BLaER1 treated with 17β-estradiol and CSF1 and Interleukin-3, amounts not matched to agents 10 nM and 100 nM (cell line): ENCODE data around the gene MARCHF2.

ENCODE experiments used
- H3K27ac ChIP-seq, 11 experiments: shearing (Covaris generic); formaldehyde crosslinking; 2 replicates each; pipeline ENCODE4 v1.8.1; 2022
- H3K27me3 ChIP-seq, 11 experiments: shearing (Covaris generic); formaldehyde crosslinking; 2 replicates each; pipeline ENCODE4 v1.8.1; 2022
- H3K36me3 ChIP-seq, 11 experiments: shearing (Covaris generic); formaldehyde crosslinking; 2 replicates each; pipeline ENCODE4 v1.8.1; 2022
- H3K4me1 ChIP-seq, 10 experiments: shearing (Covaris generic); formaldehyde crosslinking; 2 replicates each; pipeline ENCODE4 v1.8.1; 2022
- H3K4me2 ChIP-seq, 11 experiments: shearing (Covaris generic); formaldehyde crosslinking; 2 replicates each; pipeline ENCODE4 v1.8.1; 2022
- H3K4me3 ChIP-seq, 10 experiments: shearing (Covaris generic); formaldehyde crosslinking; 2 replicates each; pipeline ENCODE4 v1.8.1; 2022
- H3K9ac ChIP-seq, 11 experiments: shearing (Covaris generic); formaldehyde crosslinking; 2 replicates each; pipeline ENCODE4 v1.8.1; 2022
- H3K9me3 ChIP-seq, 11 experiments: shearing (Covaris generic); formaldehyde crosslinking; replicated peaks in 1 of 11; 2 replicates each; pipeline ENCODE4 v1.8.1; 2022
- H4K20me1 ChIP-seq, 11 experiments: shearing (Covaris generic); formaldehyde crosslinking; 2 replicates each; pipeline ENCODE4 v1.8.1; 2022
- Cebpa-rat ChIP-seq, 11 experiments: shearing (Covaris generic); IDR thresholded peaks; 2 replicates each; pipeline ENCODE4 v1.8.1; 2022

MARCHF2 gene

DNA sequence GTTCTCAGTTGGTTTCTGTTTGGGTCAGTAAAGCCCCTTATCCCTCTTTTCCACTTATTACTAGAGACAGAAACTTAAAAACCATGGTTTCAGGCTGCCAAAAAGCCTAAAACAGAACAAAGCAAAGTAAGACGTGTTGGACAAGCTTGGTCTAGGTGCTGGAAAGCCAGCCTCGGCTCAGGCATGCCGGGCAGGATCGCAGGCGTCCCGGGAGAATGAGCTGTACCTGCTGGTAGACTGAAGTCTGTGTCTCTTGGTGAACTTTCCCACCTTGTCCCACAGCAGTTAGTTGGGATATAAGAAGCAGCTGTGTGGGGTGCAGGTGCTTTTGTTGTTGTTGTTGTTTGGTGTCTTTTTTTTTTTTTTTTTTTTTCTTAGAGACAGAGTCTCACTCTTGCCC, 68.5 kb downstream of the MARCHF2 start:
- peaks cover 94 to 100% (median 99%) of the 10 kb centered on the region in 11 experiments for H3K36me3 ChIP-seq
- no peak overlapping the region for H3K4me2 ChIP-seq
- H3K9ac ChIP-seq = 0 out of 22 replicates have a peak overlapping the region, but pooled peaks of 1 of the 11 experiments have one; percentile 14
- H4K20me1 ChIP-seq = peaks cover 64 to 100% (median 75%) of the 10 kb centered on the region in 11 experiments
- peak overlapping the region in 1 of 11 experiments; percentile 13; a peak in 1 of 22 replicates for H3K27ac ChIP-seq
- H3K9me3 ChIP-seq = peaks cover 0 to 7% (median 0%) of the 10 kb centered on the region in 11 experiments; a peak in 1 of 22 replicates
- no peak overlapping the region for H3K4me3 ChIP-seq
- no peaks in the 10 kb centered on the region for H3K27me3 ChIP-seq
- peaks cover 18 to 61% (median 34%) of the 10 kb centered on the region in 10 experiments for H3K4me1 ChIP-seq
- TF ChIP-seq Cebpa-rat (IDR thresholded peaks at IDR 0.05) = no peak

DNA sequence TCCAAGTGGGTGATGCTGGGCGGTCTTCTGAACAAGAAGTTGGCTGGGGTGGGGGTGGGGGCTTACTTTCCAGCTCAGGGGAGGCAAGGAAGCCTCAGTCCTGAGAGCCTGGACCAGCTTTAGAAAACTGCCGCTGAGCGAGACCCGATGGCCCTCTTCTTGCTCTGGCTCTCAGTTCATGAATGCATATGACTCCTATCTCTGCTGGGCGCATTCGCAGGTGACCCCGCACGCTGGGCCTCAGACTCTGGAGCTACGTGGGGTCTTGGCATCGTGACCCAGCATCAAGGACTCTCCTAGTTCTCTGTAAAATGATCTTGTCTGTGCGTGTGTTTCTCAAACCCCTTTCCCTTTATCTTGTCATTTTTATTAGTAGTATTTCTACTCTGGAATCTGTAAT, 69.6 kb downstream of the MARCHF2 start:
- Histone ChIP-seq H3K27me3 (no peaks in the 10 kb centered on the region), H3K4me2 (no peak overlapping the region; a peak in 1 of 22 replicates), H3K9me3 (peaks cover 0 to 7% (median 0%) of the 10 kb centered on the region in 11 experiments; a peak in 1 of 22 replicates), H3K36me3 (peaks cover 86 to 95% (median 94%) of the 10 kb centered on the region in 11 experiments), H3K9ac (peak overlapping the region in 1 of 11 experiments; percentile 24; a peak in 1 of 22 replicates), H3K4me3 (no peak overlapping the region), H3K4me1 (peaks cover 28 to 72% (median 44%) of the 10 kb centered on the region in 10 experiments), H4K20me1 (peaks cover 54 to 97% (median 64%) of the 10 kb centered on the region in 11 experiments), H3K27ac (peak overlapping the region in 5 of 11 experiments; percentile 36 to 98 (median 96); a peak in 6 of 22 replicates)
- no peak for TF ChIP-seq Cebpa-rat (IDR thresholded peaks at IDR 0.05)

DNA sequence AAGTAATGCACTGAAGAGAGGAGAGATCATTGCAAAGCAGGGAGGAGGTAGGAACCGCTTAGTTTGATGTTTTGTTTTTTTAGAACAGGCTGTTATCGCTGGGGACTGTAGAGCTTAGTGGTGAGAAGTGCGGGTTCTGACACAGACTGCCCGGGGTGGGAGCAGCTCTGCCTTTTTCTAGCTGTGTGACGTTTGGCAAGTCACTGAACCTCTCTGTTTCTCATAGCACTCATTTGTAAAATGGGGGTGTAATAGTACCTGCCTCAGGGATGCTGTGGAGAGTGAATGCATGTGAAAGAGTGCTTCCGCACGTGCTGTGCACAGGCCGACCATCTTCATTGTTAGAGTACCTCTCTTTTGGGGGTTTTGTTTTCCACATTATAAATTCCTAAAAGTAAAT, 70.1 kb downstream of the MARCHF2 start:
- peak overlapping the region in 1 of 11 experiments; percentile 24; a peak in 1 of 22 replicates for H3K9ac ChIP-seq
- peaks cover 0 to 7% (median 0%) of the 10 kb centered on the region in 11 experiments; a peak in 1 of 22 replicates for H3K9me3 ChIP-seq
- no peak overlapping the region for H3K4me3 ChIP-seq
- H3K27me3 ChIP-seq = no peaks in the 10 kb centered on the region
- peaks cover 50 to 92% (median 59%) of the 10 kb centered on the region in 11 experiments for H4K20me1 ChIP-seq
- peak overlapping the region in 2 of 11 experiments; percentile 89 to 90; a peak in 3 of 22 replicates for H3K4me2 ChIP-seq
- TF ChIP-seq Cebpa-rat (IDR thresholded peaks at IDR 0.05) = no peak
- peak overlapping the region in 6 of 11 experiments; percentile 11 to 98 (median 96); a peak in 8 of 22 replicates for H3K27ac ChIP-seq
- H3K36me3 ChIP-seq = peaks cover 85 to 95% (median 94%) of the 10 kb centered on the region in 11 experiments
- peaks cover 32 to 77% (median 49%) of the 10 kb centered on the region in 10 experiments for H3K4me1 ChIP-seq

GRCh38 chr19:8484331-8484894, 71.3 kb downstream of the MARCHF2 start:
- TF ChIP-seq Cebpa-rat (IDR thresholded peaks at IDR 0.05) = no peak
- Histone ChIP-seq H3K27ac (peak overlapping the region; percentile 39 to 98 (median 96); a peak in 21 of 22 replicates), H3K9me3 (peaks cover 0 to 7% (median 0%) of the 10 kb centered on the region in 11 experiments; a peak in 1 of 22 replicates), H3K9ac (peak overlapping the region; percentile 15 to 85 (median 79); a peak in 16 of 22 replicates), H4K20me1 (peaks cover 37 to 80% (median 47%) of the 10 kb centered on the region in 11 experiments), H3K27me3 (no peaks in the 10 kb centered on the region), H3K36me3 (peaks cover 85 to 95% (median 94%) of the 10 kb centered on the region in 11 experiments), H3K4me1 (peaks cover 38 to 89% (median 61%) of the 10 kb centered on the region in 10 experiments), H3K4me2 (peak overlapping the region in 9 of 11 experiments; percentile 1 to 93 (median 83); a peak in 15 of 22 replicates), H3K4me3 (no peak overlapping the region; a peak in 1 of 20 replicates)

DNA sequence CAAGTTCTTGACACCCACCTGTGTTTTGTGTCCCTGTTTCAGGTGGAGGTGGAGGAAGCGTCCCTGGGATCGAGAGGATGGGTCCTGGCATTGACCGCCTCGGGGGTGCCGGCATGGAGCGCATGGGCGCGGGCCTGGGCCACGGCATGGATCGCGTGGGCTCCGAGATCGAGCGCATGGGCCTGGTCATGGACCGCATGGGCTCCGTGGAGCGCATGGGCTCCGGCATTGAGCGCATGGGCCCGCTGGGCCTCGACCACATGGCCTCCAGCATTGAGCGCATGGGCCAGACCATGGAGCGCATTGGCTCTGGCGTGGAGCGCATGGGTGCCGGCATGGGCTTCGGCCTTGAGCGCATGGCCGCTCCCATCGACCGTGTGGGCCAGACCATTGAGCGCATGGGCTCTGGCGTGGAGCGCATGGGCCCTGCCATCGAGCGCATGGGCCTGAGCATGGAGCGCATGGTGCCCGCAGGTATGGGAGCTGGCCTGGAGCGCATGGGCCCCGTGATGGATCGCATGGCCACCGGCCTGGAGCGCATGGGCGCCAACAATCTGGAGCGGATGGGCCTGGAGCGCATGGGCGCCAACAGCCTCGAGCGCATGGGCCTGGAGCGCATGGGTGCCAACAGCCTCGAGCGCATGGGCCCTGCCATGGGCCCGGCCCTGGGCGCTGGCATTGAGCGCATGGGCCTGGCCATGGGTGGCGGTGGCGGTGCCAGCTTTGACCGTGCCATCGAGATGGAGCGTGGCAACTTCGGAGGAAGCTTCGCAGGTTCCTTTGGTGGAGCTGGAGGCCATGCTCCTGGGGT, 72.7 kb downstream of the MARCHF2 start:
- Histone ChIP-seq H3K36me3 (peaks cover 83 to 95% (median 95%) of the 10 kb centered on the region in 11 experiments), H3K27ac (peak overlapping the region; percentile 75 to 98 (median 96))

DNA sequence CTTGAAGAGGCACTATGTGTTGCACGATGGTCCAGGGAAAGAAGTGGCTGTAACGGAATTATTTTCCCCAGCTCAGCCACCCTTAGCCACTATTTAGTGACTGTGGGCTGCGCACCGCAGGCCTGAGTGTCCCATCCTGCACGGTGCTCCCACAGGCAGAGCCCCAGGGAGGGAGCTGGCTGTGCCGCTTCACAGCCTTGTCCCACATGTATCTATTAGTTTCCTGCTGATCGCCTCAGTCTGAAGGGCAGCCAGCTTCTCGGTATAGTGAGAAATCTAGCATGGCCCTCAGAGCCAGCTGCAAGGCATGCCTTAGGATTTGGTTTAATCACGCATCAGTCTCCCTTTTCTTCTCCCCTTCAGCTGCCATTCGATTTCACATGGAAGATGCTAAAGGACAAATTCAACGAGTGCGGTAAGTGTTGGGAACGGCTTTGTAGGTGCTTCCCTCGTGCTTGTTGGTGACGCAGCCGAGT, 73.6 kb downstream of the MARCHF2 start:
- H3K27ac ChIP-seq = peak overlapping the region; percentile 75 to 98 (median 96)
- peak overlapping the region; percentile 64 to 93 (median 83) for H3K4me2 ChIP-seq
- peaks cover 0 to 7% (median 0%) of the 10 kb centered on the region in 11 experiments; a peak in 1 of 22 replicates for H3K9me3 ChIP-seq
- H3K27me3 ChIP-seq = no peaks in the 10 kb centered on the region
- peaks cover 76 to 95% (median 93%) of the 10 kb centered on the region in 11 experiments for H3K36me3 ChIP-seq
- peak overlapping the region in 5 of 10 experiments; percentile 5 to 53 (median 20); a peak in 4 of 20 replicates for H3K4me3 ChIP-seq
- H3K4me1 ChIP-seq = peaks cover 38 to 100% (median 81%) of the 10 kb centered on the region in 10 experiments
- H4K20me1 ChIP-seq = peaks cover 16 to 57% (median 25%) of the 10 kb centered on the region in 11 experiments
- peak overlapping the region; percentile 48 to 85 (median 81); a peak in 21 of 22 replicates for H3K9ac ChIP-seq
- no peak for TF ChIP-seq Cebpa-rat (IDR thresholded peaks at IDR 0.05)

More for the DNA sequence above, 72.7 kb downstream of the MARCHF2 start:
- H3K27me3 ChIP-seq = no peaks in the 10 kb centered on the region
- H3K4me2 ChIP-seq = peak overlapping the region; percentile 64 to 93 (median 83)
- H3K4me1 ChIP-seq = peaks cover 38 to 97% (median 75%) of the 10 kb centered on the region in 10 experiments
- peak overlapping the region in 3 of 10 experiments; percentile 5 to 53 (median 21); a peak in 3 of 20 replicates for H3K4me3 ChIP-seq
- H4K20me1 ChIP-seq = peaks cover 25 to 66% (median 34%) of the 10 kb centered on the region in 11 experiments
- peaks cover 0 to 7% (median 0%) of the 10 kb centered on the region in 11 experiments; a peak in 1 of 22 replicates for H3K9me3 ChIP-seq
- peak overlapping the region; percentile 48 to 85 (median 81); a peak in 21 of 22 replicates for H3K9ac ChIP-seq
- no peak for TF ChIP-seq Cebpa-rat (IDR thresholded peaks at IDR 0.05)

DNA sequence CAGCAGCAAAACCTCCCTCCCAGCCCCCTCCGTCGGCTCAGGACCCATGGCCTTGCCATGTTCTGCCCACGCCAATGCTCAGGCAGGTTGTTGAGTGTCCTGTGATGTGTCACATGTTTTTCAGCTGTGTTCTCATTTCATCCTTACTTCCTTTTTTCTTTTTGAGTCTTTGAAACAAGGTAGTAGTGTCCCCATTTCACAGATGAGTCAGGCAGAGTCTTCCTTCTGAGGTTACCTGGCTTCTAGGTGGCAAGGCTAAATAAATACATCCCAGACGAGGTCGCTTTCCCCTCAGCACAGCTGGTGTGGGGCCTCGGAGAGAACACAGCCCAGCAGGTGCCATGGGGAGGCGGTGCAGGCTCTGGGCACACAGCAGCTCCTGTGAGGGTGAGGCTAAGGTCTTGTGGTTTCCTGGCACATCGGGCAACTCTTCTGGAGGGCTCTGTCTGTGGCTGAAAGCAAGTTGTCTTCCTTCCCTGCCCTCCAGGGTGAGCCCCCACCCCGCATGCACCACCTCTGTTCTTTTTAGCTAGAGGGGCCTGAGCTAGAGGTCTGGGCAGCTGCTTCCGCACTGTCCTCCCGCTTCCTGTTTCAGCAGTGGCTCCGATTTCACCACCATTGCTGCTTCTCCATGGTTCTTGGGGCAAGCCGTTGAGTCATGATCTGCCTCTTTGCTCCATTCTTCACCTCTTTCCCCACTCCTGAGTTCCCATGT, 74.2 kb downstream of the MARCHF2 start:
- H3K9me3 ChIP-seq = peaks cover 0 to 7% (median 0%) of the 10 kb centered on the region in 11 experiments; a peak in 1 of 22 replicates
- H3K4me3 ChIP-seq = peak overlapping the region in 5 of 10 experiments; percentile 5 to 45 (median 20); a peak in 4 of 20 replicates
- H3K4me2 ChIP-seq = peak overlapping the region; percentile 64 to 93 (median 83)
- H3K36me3 ChIP-seq = peaks cover 70 to 94% (median 88%) of the 10 kb centered on the region in 11 experiments
- H3K9ac ChIP-seq = peak overlapping the region; percentile 48 to 85 (median 81); a peak in 21 of 22 replicates
- peak; percentile 73 to 100 (median 100) for TF ChIP-seq Cebpa-rat (IDR thresholded peaks at IDR 0.05)
- peaks cover 10 to 51% (median 19%) of the 10 kb centered on the region in 11 experiments; a peak in 19 of 22 replicates for H4K20me1 ChIP-seq
- peak overlapping the region; percentile 75 to 98 (median 96) for H3K27ac ChIP-seq
- peaks cover 38 to 100% (median 85%) of the 10 kb centered on the region in 10 experiments for H3K4me1 ChIP-seq
- H3K27me3 ChIP-seq = no peaks in the 10 kb centered on the region
